ENCODE measurements around the gene TCEA2. TPM values are rescaled to one million over a fixed set of nuclear protein-coding genes. Genes with fewer than 3 reads are reported as not detected.

Gene TCEA2
- total RNA-seq, 1 donor from 2014 or later = 81.3 TPM

DNA sequence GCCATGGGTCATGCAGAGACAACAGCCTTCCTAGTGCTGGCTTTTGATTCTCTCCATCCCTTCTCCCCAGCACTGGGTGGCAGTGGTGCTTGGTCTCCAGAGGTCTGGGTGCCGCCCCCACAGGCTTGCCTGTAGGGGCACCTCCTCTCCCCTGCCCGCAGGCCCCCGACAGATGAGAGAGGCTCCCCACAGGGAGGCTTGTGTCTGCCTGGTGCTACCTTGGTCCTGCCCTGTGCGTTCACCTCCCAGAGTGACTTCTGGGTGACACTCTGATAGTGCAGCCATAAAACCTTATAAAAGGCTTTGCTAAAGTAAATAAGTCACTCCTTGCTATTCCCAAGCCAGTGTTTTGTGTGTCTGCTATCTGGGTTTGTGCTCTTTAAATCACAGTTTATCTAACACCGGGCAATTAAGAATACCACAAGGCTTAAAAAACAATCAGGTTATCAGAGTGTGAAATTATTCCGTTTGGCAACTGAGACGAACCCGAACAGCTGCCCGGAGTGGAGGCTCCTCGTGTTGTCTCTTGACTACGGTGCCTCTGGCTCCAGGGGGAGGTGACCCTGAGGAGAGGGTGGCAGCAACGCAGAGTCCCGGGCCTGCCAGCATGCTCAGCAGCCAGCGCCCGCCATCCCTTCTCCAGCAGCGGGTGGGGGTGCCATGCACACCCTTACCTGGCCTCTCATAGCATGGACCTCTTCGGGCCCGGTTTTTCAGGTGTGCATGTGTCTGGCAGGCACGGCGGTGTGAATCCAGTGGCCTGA, 32.4 kb upstream of the TCEA2 start:
- no peak overlapping the region for H3K4me3 Mint-ChIP-seq
- no peak for DNase-seq (ENCODE audit: low spot score in 2 of 2, unreplicated experiment in 2 of 2)
- peaks cover 25% of the 10 kb centered on the region for H3K36me3 Mint-ChIP-seq
- H3K9me3 Mint-ChIP-seq = no peaks in the 10 kb centered on the region
- no peaks in the 10 kb centered on the region for H3K27me3 Mint-ChIP-seq (ENCODE audit: low read depth)
- no peaks in the 10 kb centered on the region for H3K4me1 Mint-ChIP-seq
- TF ChIP-seq, protein P1, sequence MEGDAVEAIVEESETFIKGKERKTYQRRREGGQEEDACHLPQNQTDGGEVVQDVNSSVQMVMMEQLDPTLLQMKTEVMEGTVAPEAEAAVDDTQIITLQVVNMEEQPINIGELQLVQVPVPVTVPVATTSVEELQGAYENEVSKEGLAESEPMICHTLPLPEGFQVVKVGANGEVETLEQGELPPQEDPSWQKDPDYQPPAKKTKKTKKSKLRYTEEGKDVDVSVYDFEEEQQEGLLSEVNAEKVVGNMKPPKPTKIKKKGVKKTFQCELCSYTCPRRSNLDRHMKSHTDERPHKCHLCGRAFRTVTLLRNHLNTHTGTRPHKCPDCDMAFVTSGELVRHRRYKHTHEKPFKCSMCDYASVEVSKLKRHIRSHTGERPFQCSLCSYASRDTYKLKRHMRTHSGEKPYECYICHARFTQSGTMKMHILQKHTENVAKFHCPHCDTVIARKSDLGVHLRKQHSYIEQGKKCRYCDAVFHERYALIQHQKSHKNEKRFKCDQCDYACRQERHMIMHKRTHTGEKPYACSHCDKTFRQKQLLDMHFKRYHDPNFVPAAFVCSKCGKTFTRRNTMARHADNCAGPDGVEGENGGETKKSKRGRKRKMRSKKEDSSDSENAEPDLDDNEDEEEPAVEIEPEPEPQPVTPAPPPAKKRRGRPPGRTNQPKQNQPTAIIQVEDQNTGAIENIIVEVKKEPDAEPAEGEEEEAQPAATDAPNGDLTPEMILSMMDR (IDR thresholded peaks at IDR 0.05; ENCODE audit: unreplicated experiment) = no peak
- H3K27ac Mint-ChIP-seq = no peak overlapping the region

DNA sequence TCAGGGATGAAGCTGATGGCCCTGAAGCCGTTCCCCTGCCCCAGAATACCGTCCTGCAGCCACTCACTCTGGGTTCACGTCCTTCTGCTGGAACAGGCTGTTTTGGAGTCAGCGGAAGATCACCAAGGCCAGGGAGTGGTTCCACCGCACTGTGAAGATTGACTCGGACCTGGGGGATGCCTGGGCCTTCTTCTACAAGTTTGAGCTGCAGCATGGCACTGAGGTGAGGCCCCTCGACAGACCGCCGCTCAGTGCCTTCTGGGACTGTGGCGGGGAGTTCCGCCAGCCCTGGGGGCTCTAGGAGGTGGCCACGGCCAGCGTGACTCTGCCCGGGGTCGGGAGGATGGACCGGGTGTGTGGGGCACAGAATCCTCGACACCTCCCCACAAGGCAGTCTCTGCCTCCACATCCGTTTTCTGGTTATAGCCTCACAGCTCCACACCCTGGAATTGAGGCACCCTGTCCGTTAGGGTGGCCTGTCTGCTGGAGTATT, 31.1 kb upstream of the TCEA2 start:
- H3K4me1 Mint-ChIP-seq = no peaks in the 10 kb centered on the region
- peaks cover 19% of the 10 kb centered on the region for H3K36me3 Mint-ChIP-seq
- H3K27me3 Mint-ChIP-seq (ENCODE audit: low read depth) = peaks cover 6% of the 10 kb centered on the region
- no peak overlapping the region for H3K27ac Mint-ChIP-seq
- H3K9me3 Mint-ChIP-seq = no peaks in the 10 kb centered on the region
- no peak overlapping the region for H3K4me3 Mint-ChIP-seq
- TF ChIP-seq, protein P1 (IDR thresholded peaks at IDR 0.05; ENCODE audit: unreplicated experiment) = no peak
- DNase-seq (ENCODE audit: low spot score in 2 of 2, unreplicated experiment in 2 of 2) = no peak

- peaks cover 2% of the 10 kb centered on the region for H3K4me1 Mint-ChIP-seq
- no peak overlapping the region for H3K27ac Mint-ChIP-seq
- H3K4me3 Mint-ChIP-seq = no peak overlapping the region
- H3K27me3 Mint-ChIP-seq (ENCODE audit: low read depth) = peaks cover 17% of the 10 kb centered on the region
- TF ChIP-seq, protein P1 (IDR thresholded peaks at IDR 0.05; ENCODE audit: unreplicated experiment) = no peak
- no peak for DNase-seq (ENCODE audit: low spot score in 2 of 2, unreplicated experiment in 2 of 2)
- no peaks in the 10 kb centered on the region for H3K9me3 Mint-ChIP-seq
- peaks cover 15% of the 10 kb centered on the region for H3K36me3 Mint-ChIP-seq
Measured at GRCh38 chr20:64032706-64033624, 30.0 kb upstream of the TCEA2 start.

GRCh38 chr20:64033981-64034493, 29.0 kb upstream of the TCEA2 start:
- peaks cover 2% of the 10 kb centered on the region for H3K4me1 Mint-ChIP-seq
- no peaks in the 10 kb centered on the region for H3K9me3 Mint-ChIP-seq
- TF ChIP-seq, protein P1 (IDR thresholded peaks at IDR 0.05; ENCODE audit: unreplicated experiment) = no peak
- H3K4me3 Mint-ChIP-seq = no peak overlapping the region
- peaks cover 11% of the 10 kb centered on the region for H3K36me3 Mint-ChIP-seq
- H3K27ac Mint-ChIP-seq = no peak overlapping the region
- DNase-seq (ENCODE audit: low spot score in 2 of 2, unreplicated experiment in 2 of 2) = no peak
- peaks cover 18% of the 10 kb centered on the region for H3K27me3 Mint-ChIP-seq (ENCODE audit: low read depth)

- peaks cover 30% of the 10 kb centered on the region for H3K27me3 Mint-ChIP-seq (ENCODE audit: low read depth)
- peaks cover 8% of the 10 kb centered on the region for H3K4me1 Mint-ChIP-seq
- no peak overlapping the region for H3K27ac Mint-ChIP-seq
- H3K36me3 Mint-ChIP-seq = peaks cover 8% of the 10 kb centered on the region
- TF ChIP-seq, protein P1 (IDR thresholded peaks at IDR 0.05; ENCODE audit: unreplicated experiment) = no peak
- no peak for DNase-seq (ENCODE audit: low spot score in 2 of 2, unreplicated experiment in 2 of 2)
- no peak overlapping the region for H3K4me3 Mint-ChIP-seq
- H3K9me3 Mint-ChIP-seq = no peaks in the 10 kb centered on the region
Measured at GRCh38 chr20:64035066-64035932, 27.7 kb upstream of the TCEA2 start.
